Nephron progenitor cell (in vitro differentiated cells): Measurements from ENCODE around the gene MAP1LC3A.

ENCODE experiments used
- DNase-seq: peaks from one replicate; pipeline ENCODE4 v3.0.0; 2021
- H3K27ac Mint-ChIP-seq: 2 replicates; pipeline ENCODE4 v1.8.0; 2021; ENCODE audit warnings: mild to moderate bottlenecking, moderate library complexity, mixed read lengths
- H3K27me3 Mint-ChIP-seq: 2 replicates; pipeline ENCODE4 v1.8.0; 2021; ENCODE audit warnings: mild to moderate bottlenecking, low read depth, mixed read lengths; ENCODE audit not compliant: poor library complexity
- H3K36me3 Mint-ChIP-seq: 2 replicates; pipeline ENCODE4 v1.8.0; 2021; ENCODE audit warnings: low read depth, mixed read lengths
- H3K4me1 Mint-ChIP-seq: 2 replicates; pipeline ENCODE4 v1.8.0; 2021; ENCODE audit warnings: mixed read lengths
- H3K4me3 Mint-ChIP-seq: 2 replicates; pipeline ENCODE4 v1.8.0; 2021; ENCODE audit warnings: mild to moderate bottlenecking, moderate library complexity, mixed read lengths
- H3K9me3 Mint-ChIP-seq: 2 replicates; pipeline ENCODE4 v1.8.0; 2021; ENCODE audit warnings: mild to moderate bottlenecking, moderate library complexity, mixed read lengths
- TF ChIP-seq, protein P1 (sequence below): fragments of 200-600 bp; sonication (generic); IDR thresholded peaks from 2 replicates; pipeline ENCODE4 v1.5.0; 2021; ENCODE audit warnings: antibody characterized with exemption

Gene MAP1LC3A

DNA sequence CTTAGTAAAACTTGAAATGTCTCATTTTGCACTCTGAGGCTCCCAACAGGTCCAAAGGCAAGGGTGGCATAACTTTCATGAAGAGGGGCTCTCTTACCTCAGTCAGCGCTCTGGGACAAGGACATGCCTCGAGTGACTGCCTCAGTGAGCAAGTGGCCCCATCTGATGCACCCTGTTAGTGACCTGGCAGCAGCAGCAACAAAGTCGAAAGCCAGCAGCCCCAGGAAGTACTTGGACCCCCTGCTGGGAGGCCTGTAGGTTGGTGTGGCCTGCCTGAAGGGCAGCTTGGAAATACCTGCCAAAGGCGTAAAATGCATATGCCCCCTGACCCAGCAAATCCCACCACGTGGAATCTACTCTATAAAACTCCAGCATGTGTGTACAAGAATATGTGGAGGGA is 13.2 kb downstream of the MAP1LC3A start:
- H3K9me3 Mint-ChIP-seq, result no peaks in the 10 kb centered on the region
- DNase-seq, result no peak
- H3K27me3 Mint-ChIP-seq, result peaks cover 3% of the 10 kb centered on the region
- no peak overlapping the region for H3K27ac Mint-ChIP-seq
- no peak overlapping the region for H3K4me3 Mint-ChIP-seq
- H3K36me3 Mint-ChIP-seq, result peaks cover 40% of the 10 kb centered on the region
- peaks cover 13% of the 10 kb centered on the region for H3K4me1 Mint-ChIP-seq
- TF ChIP-seq, protein P1, sequence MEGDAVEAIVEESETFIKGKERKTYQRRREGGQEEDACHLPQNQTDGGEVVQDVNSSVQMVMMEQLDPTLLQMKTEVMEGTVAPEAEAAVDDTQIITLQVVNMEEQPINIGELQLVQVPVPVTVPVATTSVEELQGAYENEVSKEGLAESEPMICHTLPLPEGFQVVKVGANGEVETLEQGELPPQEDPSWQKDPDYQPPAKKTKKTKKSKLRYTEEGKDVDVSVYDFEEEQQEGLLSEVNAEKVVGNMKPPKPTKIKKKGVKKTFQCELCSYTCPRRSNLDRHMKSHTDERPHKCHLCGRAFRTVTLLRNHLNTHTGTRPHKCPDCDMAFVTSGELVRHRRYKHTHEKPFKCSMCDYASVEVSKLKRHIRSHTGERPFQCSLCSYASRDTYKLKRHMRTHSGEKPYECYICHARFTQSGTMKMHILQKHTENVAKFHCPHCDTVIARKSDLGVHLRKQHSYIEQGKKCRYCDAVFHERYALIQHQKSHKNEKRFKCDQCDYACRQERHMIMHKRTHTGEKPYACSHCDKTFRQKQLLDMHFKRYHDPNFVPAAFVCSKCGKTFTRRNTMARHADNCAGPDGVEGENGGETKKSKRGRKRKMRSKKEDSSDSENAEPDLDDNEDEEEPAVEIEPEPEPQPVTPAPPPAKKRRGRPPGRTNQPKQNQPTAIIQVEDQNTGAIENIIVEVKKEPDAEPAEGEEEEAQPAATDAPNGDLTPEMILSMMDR, result no peak

DNA sequence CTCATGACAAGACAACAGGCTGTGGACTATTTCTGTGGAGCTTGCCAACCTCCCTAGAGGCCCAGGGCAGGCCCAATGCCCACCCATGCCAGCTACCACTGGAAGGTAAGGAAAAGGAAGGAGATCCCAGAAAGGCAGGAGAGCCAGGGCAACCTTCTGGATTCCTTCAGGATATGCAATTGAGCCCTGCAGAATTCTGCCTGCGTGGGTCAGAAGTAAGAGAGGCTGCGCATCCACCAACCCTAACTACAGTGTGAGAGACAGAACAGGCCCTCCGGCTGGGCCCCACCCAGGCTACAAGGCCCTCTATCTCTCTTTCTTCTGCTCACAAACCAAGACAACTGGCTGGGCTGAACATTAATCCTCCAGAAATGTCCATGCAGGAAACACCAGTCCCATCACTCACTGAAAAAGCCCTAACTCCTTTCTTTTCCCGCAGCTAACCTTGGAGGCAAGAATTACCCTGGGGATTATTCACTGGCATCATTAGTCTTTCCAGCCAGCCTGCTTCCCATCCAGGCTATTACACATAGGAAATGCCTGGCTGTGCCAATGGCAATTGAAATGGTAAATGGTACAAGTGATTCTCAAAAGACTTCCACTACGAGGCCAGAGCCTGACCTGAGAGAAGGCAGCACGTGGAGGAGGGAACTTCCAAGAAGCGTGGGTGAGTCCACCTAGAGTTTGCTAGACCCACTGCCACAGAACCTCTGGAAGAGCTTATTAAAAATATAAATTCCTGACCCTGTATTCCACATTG is 15.2 kb downstream of the MAP1LC3A start:
- Mint-ChIP-seq H3K27me3 (peaks cover 3% of the 10 kb centered on the region), H3K9me3 (no peaks in the 10 kb centered on the region), H3K4me3 (no peak overlapping the region), H3K4me1 (peaks cover 20% of the 10 kb centered on the region), H3K27ac (no peak overlapping the region), H3K36me3 (peaks cover 40% of the 10 kb centered on the region)
- DNase-seq, result no peak
- TF ChIP-seq, protein P1, result no peak

DNA sequence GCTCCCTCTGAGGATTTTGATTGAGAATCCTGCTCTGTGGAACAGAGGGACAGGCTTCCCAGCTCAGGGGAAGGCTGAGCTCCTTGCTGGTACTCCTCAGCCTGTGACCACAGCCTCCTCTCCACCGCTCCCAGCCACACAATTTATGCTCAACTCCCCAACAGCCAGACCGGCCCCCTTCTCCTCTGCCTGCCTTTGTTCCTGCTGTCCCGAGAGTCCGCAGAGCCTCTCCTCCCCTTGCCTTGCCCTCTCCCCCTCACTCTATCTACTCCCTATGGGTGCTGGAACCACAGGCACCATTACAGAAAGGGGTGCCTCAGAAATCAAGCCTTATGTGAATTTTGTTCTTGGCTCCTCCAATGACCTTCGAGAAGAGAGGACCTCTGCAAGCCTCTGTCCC is 15.9 kb downstream of the MAP1LC3A start:
- peaks cover 27% of the 10 kb centered on the region for H3K4me1 Mint-ChIP-seq
- H3K9me3 Mint-ChIP-seq, result no peaks in the 10 kb centered on the region
- TF ChIP-seq, protein P1, result no peak
- H3K4me3 Mint-ChIP-seq, result no peak overlapping the region
- H3K27me3 Mint-ChIP-seq, result peaks cover 2% of the 10 kb centered on the region
- DNase-seq, result no peak
- peaks cover 40% of the 10 kb centered on the region for H3K36me3 Mint-ChIP-seq
- no peak overlapping the region for H3K27ac Mint-ChIP-seq

DNA sequence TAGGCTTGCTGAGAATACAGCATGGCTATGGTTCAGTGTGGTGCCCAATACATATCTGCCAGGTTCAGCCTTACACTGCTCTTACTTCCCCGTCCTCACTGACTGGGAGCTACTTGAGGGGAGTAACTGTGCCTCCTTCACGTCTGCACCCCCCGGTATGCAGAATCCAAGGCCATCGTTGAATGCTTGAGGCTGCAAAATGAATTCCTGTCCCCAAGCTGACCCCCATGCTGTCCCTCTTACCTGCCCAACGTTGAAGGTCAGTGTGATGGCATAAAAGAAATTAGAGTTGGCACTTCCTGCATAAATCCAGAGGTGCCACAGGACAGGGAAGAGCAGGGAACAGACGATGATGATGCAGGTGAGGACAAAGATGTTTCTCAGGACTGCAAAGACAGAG is 16.3 kb downstream of the MAP1LC3A start:
- no peak for DNase-seq
- Mint-ChIP-seq H3K4me1 (peaks cover 31% of the 10 kb centered on the region), H3K4me3 (no peak overlapping the region), H3K27me3 (no peaks in the 10 kb centered on the region), H3K27ac (peak overlapping the region; percentile 13), H3K9me3 (no peaks in the 10 kb centered on the region), H3K36me3 (peaks cover 42% of the 10 kb centered on the region)
- TF ChIP-seq, protein P1, result no peak

DNA sequence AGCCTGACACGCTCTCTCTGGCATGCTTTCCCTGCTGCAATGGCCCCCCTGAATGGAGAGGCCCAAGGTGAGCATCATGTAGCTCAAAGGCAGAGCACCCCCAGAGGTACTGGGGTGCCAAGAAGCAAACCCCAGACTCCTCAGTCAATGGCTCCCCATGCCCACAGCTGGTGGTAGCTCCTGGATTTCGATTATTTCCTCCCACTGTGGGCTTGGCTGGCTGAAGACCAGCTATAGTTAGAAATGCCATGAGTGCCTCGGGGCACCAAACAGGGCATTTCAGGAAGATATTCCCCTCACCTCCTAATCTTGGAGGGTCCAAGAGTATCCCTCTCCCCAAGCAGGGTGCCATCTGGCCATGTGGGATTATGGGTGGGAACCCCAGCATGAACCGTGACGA is 16.8 kb downstream of the MAP1LC3A start:
- H3K36me3 Mint-ChIP-seq, result peaks cover 45% of the 10 kb centered on the region
- no peaks in the 10 kb centered on the region for H3K27me3 Mint-ChIP-seq
- TF ChIP-seq, protein P1, result no peak
- H3K4me3 Mint-ChIP-seq, result no peak overlapping the region
- no peak overlapping the region for H3K27ac Mint-ChIP-seq
- no peak for DNase-seq
- H3K9me3 Mint-ChIP-seq, result no peaks in the 10 kb centered on the region
- peaks cover 32% of the 10 kb centered on the region for H3K4me1 Mint-ChIP-seq

DNA sequence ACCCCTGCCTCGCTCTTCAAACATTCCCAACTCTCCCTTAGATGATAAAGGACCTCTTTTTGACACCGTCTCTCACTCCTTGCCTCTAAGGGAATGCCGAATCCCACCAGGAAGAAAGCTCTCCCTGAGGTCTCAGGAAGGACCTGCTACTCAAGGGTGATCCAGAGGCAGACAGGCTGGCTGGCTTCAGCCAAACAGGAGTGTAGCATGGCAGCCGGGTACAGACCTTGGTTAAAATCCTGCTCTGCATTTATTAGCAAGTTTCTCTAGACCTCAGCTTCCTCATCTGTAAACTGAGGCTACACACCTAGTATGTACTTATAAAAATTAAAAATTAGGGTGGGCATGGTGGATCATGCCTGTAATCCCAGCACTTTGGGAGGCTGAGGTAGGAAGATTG is 17.2 kb downstream of the MAP1LC3A start:
- DNase-seq, result no peak
- H3K9me3 Mint-ChIP-seq, result no peaks in the 10 kb centered on the region
- no peak overlapping the region for H3K27ac Mint-ChIP-seq
- H3K4me1 Mint-ChIP-seq, result peaks cover 29% of the 10 kb centered on the region
- TF ChIP-seq, protein P1, result no peak
- H3K27me3 Mint-ChIP-seq, result no peaks in the 10 kb centered on the region
- H3K4me3 Mint-ChIP-seq, result no peak overlapping the region
- H3K36me3 Mint-ChIP-seq, result peaks cover 47% of the 10 kb centered on the region
